Activated gamma-delta T cell treated with anti-CD3 and anti-CD28 coated beads, Interleukin-2, amount 50 U/mL, for 16 hours (primary cell): ENCODE measurements around the gene PLSCR3.

ENCODE experiments used
- DNase-seq: peaks from one replicate; pipeline ENCODE4 v3.0.0-alpha.2; 2020; ENCODE audit warnings: low read depth

The PLSCR3 gene

DNA sequence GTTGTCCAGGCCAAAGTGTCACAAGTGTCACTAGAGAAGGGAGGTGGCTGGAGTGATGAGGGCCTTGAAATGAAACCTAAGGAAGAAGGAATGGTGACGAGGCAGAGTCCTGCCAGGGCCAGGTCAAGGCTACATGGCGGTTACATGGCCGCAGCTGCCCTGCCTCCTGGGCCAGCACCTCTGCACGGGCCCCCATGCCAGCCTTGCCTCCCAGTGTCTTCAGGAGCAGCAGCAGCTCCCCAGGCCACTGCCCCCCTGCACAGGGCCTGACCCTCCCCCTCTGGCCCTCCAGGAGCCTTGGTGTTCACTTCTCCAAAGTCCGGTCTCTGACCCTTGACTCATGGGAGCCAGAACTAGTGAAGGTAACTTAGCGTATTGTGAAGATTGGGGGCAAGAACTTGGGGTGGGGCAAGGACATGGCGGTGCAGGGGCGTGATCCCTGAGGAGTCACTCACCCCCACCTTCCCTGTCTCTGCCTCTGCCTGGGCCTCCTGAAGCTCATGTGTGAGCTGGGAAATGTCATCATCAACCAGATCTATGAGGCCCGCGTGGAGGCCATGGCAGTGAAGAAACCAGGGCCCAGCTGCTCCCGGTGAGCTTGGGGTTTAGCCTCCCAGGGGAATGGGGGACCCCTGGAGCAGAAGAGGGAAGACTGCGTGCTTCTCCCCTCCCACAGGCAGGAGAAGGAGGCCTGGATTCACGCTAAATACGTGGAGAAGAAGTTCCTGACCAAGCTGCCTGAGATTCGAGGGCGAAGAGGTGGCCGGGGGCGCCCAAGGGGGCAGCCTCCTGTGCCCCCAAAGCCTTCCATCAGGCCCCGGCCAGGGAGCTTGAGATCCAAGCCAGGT, 46.5 kb downstream of the PLSCR3 start:
- no peak for DNase-seq

DNA sequence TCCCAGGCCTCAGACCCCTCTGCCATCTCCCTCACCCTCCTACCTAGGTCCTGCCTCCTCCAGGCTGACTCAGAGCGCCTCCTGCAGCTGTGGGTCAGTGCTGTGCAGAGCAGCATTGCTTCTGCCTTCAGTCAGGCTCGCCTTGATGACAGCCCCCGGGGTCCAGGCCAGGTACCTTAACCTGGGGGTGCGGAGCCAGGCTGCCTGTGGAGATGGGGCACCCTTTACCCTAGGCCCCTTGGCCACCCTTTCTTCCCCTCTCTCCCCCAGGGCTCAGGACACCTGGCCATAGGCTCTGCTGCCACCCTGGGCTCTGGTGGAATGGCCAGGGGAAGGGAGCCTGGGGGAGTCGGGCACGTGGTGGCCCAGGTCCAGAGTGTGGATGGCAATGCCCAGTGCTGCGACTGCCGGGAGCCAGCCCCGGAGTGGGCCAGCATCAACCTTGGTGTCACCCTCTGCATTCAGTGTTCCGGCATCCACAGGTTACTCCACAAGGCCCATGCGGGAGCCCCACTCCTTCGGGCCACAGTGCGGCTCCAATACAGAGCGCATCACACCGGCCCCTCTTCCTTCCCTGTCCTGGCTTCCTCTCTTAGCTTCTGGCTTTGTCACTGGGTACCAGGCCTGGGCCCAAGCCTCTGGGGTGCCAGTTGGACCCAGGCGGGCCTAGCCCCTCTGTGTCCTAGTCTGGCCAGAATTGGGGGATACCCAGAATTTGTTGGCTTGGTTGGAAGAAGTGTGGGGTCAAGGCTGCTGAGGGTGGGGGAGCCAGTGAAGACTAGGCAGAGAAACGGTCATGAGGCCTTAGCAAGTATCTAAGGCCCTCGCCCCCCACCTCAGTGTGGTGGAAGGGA, 47.3 kb downstream of the PLSCR3 start:
- no peak for DNase-seq

- no peak for DNase-seq
These were observed 51.1 kb downstream of the PLSCR3 start for GRCh38 chr17:7343250-7343649.

DNA sequence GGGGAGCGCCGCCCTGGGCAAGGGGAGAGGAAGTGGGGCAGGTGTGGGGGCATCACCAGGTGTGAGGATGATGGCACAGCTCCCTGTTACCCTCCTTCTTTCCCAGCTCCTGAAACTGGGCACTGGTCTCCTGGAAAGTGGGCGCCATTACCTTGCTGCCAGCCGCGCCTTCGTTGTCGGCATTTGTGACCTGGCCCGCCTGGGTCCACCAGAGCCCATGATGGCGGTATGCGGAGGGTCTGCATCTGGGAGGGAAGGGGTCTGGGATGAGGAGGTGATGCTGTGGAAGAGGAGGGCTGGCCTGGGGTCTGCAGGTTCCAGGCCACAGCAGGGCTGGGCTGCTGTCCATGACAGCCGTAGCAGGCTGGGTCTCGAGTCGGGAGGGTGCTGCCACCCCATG, 52.5 kb downstream of the PLSCR3 start:
- DNase-seq, result no peak

- no peak for DNase-seq
These were observed 54.1 kb downstream of the PLSCR3 start for GRCh38 chr17:7340179-7340578.
